ENCODE measurements around the gene AP1B1. TPM values are rescaled to one million over a fixed set of nuclear protein-coding genes. Genes with fewer than 3 reads are reported as not detected.

The AP1B1 gene
- total RNA-seq, 1 donor = 37.3 TPM

- Histone ChIP-seq H3K9me3 (ENCODE audit: low read depth, low read length) (no peaks in the 10 kb centered on the region), H3K27me3 (ENCODE audit: insufficient read depth, low read length) (no peaks in the 10 kb centered on the region), H3K4me3 (ENCODE audit: insufficient read depth, low read length) (no peak overlapping the region), H3K79me2 (ENCODE audit: insufficient read depth, low read length) (no peaks in the 10 kb centered on the region), H3K4me2 (ENCODE audit: insufficient read depth, low read length) (no peak overlapping the region), H2AFZ (ENCODE audit: low read length) (no peak overlapping the region), H3K27ac (ENCODE audit: low read depth, low read length) (no peak overlapping the region), H3K36me3 (ENCODE audit: insufficient read depth, low read length) (peaks cover 17% of the 10 kb centered on the region), H4K20me1 (ENCODE audit: insufficient read depth, low read length) (peaks cover 3% of the 10 kb centered on the region), H3K4me1 (ENCODE audit: insufficient read depth, low read length) (no peaks in the 10 kb centered on the region)
- DNase-seq (ENCODE audit: insufficient read length, low spot score, missing footprints) = peak; percentile 78
- TF ChIP-seq CTCF (IDR thresholded peaks at IDR 0.05; ENCODE audit: extremely low read depth, low read depth, low read length) = no peak
Observed at GRCh38 chr22:29331213-29331612, 57.2 kb downstream of the AP1B1 start.

GRCh38 chr22:29330753-29331152, 57.6 kb downstream of the AP1B1 start:
- H3K4me3 ChIP-seq (ENCODE audit: insufficient read depth, low read length) = no peak overlapping the region
- no peaks in the 10 kb centered on the region for H3K4me1 ChIP-seq (ENCODE audit: insufficient read depth, low read length)
- no peaks in the 10 kb centered on the region for H3K79me2 ChIP-seq (ENCODE audit: insufficient read depth, low read length)
- no peak overlapping the region for H3K27ac ChIP-seq (ENCODE audit: low read depth, low read length)
- no peaks in the 10 kb centered on the region for H3K27me3 ChIP-seq (ENCODE audit: insufficient read depth, low read length)
- TF ChIP-seq CTCF (IDR thresholded peaks at IDR 0.05; ENCODE audit: extremely low read depth, low read depth, low read length) = no peak
- peaks cover 13% of the 10 kb centered on the region for H3K36me3 ChIP-seq (ENCODE audit: insufficient read depth, low read length)
- DNase-seq (ENCODE audit: insufficient read length, low spot score, missing footprints) = peak; percentile 91
- H4K20me1 ChIP-seq (ENCODE audit: insufficient read depth, low read length) = peaks cover 3% of the 10 kb centered on the region
- no peak overlapping the region for H3K4me2 ChIP-seq (ENCODE audit: insufficient read depth, low read length)
- no peaks in the 10 kb centered on the region for H3K9me3 ChIP-seq (ENCODE audit: low read depth, low read length)
- no peak overlapping the region for H2AFZ ChIP-seq (ENCODE audit: low read length)

- Histone ChIP-seq H3K9me3 (ENCODE audit: low read depth, low read length) (no peaks in the 10 kb centered on the region), H3K79me2 (ENCODE audit: insufficient read depth, low read length) (no peaks in the 10 kb centered on the region), H3K4me3 (ENCODE audit: insufficient read depth, low read length) (no peak overlapping the region), H3K4me1 (ENCODE audit: insufficient read depth, low read length) (no peaks in the 10 kb centered on the region), H2AFZ (ENCODE audit: low read length) (no peak overlapping the region), H4K20me1 (ENCODE audit: insufficient read depth, low read length) (peaks cover 3% of the 10 kb centered on the region), H3K36me3 (ENCODE audit: insufficient read depth, low read length) (peaks cover 13% of the 10 kb centered on the region), H3K4me2 (ENCODE audit: insufficient read depth, low read length) (no peak overlapping the region), H3K27me3 (ENCODE audit: insufficient read depth, low read length) (no peaks in the 10 kb centered on the region), H3K27ac (ENCODE audit: low read depth, low read length) (no peak overlapping the region)
- peak; percentile 78 for DNase-seq (ENCODE audit: insufficient read length, low spot score, missing footprints)
- TF ChIP-seq CTCF (IDR thresholded peaks at IDR 0.05; ENCODE audit: extremely low read depth, low read depth, low read length) = no peak
Observed at GRCh38 chr22:29330291-29330690, 58.1 kb downstream of the AP1B1 start.

- no peak for TF ChIP-seq CTCF (IDR thresholded peaks at IDR 0.05; ENCODE audit: extremely low read depth, low read depth, low read length)
- Histone ChIP-seq H4K20me1 (ENCODE audit: insufficient read depth, low read length) (peaks cover 3% of the 10 kb centered on the region), H3K4me3 (ENCODE audit: insufficient read depth, low read length) (no peak overlapping the region), H2AFZ (ENCODE audit: low read length) (no peak overlapping the region), H3K9me3 (ENCODE audit: low read depth, low read length) (no peaks in the 10 kb centered on the region), H3K27me3 (ENCODE audit: insufficient read depth, low read length) (no peaks in the 10 kb centered on the region), H3K4me1 (ENCODE audit: insufficient read depth, low read length) (no peaks in the 10 kb centered on the region), H3K36me3 (ENCODE audit: insufficient read depth, low read length) (peaks cover 13% of the 10 kb centered on the region), H3K79me2 (ENCODE audit: insufficient read depth, low read length) (no peaks in the 10 kb centered on the region), H3K27ac (ENCODE audit: low read depth, low read length) (no peak overlapping the region), H3K4me2 (ENCODE audit: insufficient read depth, low read length) (no peak overlapping the region)
- DNase-seq (ENCODE audit: insufficient read length, low spot score, missing footprints) = peak; percentile 72
Observed at GRCh38 chr22:29329581-29329980, 58.8 kb downstream of the AP1B1 start.

All from osteoblast (primary cell).